Right atrium auricular region (tissue), 2 donors: ENCODE measurements around the gene IGSF9B. TPM values are rescaled to one million over a fixed set of nuclear protein-coding genes. Genes with fewer than 3 reads are reported as not detected.

ENCODE experiments used
- DNase-seq: peaks from one replicate; pipeline ENCODE4 v3.0.0-alpha.2; 2019; ENCODE audit warnings: low spot score
- H3K27ac ChIP-seq, 2 donors: fragments of 200-600 bp; sonication (generic); 1 replicate in 1 of 2; 2 replicates in 1 of 2; pipeline ENCODE4 v1.5.1; 2016 to 2019
- H3K27me3 ChIP-seq, 2 donors: fragments of 200-600 bp; sonication (generic); one replicate each; pipeline versions ENCODE4 v1.5.1 to v1.6.0; 2017 to 2019
- H3K36me3 ChIP-seq: fragments of 200-600 bp; sonication (generic); one replicate; pipeline ENCODE4 v1.5.1; 2016
- H3K4me1 ChIP-seq, 2 donors: fragments of 200-600 bp; sonication (generic); one replicate each; pipeline versions ENCODE4 v1.5.1 to v1.6.0; 2017 to 2019
- H3K4me3 ChIP-seq, 2 donors: fragments of 200-600 bp; sonication (generic); 1 replicate in 1 of 2; 2 replicates in 1 of 2; pipeline ENCODE4 v1.5.1; 2017 to 2019; ENCODE audit warnings: mild to moderate bottlenecking in 1 of 2, moderate library complexity in 1 of 2
- H3K9me3 ChIP-seq, 2 donors: fragments of 200-600 bp; sonication (generic); one replicate each; pipeline ENCODE4 v1.5.1; 2019
- total RNA-seq, 2 donors: library from RNA; depleted of rRNA; stranded (reverse); fragments of >200 nt; gene quantifications; one replicate each; pipeline ENCODE4 v1.1.0, GENCODE V29; 2016
- TF ChIP-seq, protein P1 (sequence below), 2 donors: fragments of 200-600 bp; sonication (generic); IDR thresholded peaks; one replicate each; pipeline ENCODE4 v1.5.1; 2019; ENCODE audit warnings: antibody characterized with exemption in 2 of 2

Gene IGSF9B
- total RNA-seq, 2 donors from 2014 or later, result 17.2 to 32.1 TPM

DNA sequence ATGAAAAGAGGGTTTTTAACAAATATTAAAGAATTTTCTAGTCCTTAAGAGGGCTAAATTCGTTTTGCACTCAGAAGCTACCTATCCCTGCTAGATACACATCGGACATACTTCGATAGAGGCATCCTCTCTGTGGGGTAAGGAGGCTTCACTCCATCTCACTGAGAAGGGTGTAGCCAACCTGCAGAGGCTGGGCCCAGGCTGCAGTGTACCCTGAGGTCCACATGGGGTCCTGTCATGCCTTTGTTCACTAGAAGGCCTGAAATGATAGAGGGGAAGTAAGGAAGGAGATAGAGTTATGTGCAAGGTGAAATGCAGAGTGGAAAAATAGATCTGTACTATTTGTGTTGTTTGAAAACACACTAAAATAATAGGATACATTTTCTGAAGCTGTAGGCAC, 45.6 kb downstream of the IGSF9B start:
- Histone ChIP-seq H3K4me3 (no peak overlapping the region), H3K36me3 (peaks cover 68% of the 10 kb centered on the region), H3K9me3 (no peaks in the 10 kb centered on the region), H3K4me1 (no peaks in the 10 kb centered on the region), H3K27me3 (no peaks in the 10 kb centered on the region), H3K27ac (no peak overlapping the region)
- DNase-seq, result no peak
- TF ChIP-seq, protein P1, sequence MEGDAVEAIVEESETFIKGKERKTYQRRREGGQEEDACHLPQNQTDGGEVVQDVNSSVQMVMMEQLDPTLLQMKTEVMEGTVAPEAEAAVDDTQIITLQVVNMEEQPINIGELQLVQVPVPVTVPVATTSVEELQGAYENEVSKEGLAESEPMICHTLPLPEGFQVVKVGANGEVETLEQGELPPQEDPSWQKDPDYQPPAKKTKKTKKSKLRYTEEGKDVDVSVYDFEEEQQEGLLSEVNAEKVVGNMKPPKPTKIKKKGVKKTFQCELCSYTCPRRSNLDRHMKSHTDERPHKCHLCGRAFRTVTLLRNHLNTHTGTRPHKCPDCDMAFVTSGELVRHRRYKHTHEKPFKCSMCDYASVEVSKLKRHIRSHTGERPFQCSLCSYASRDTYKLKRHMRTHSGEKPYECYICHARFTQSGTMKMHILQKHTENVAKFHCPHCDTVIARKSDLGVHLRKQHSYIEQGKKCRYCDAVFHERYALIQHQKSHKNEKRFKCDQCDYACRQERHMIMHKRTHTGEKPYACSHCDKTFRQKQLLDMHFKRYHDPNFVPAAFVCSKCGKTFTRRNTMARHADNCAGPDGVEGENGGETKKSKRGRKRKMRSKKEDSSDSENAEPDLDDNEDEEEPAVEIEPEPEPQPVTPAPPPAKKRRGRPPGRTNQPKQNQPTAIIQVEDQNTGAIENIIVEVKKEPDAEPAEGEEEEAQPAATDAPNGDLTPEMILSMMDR (IDR thresholded peaks at IDR 0.05), result no peak

DNA sequence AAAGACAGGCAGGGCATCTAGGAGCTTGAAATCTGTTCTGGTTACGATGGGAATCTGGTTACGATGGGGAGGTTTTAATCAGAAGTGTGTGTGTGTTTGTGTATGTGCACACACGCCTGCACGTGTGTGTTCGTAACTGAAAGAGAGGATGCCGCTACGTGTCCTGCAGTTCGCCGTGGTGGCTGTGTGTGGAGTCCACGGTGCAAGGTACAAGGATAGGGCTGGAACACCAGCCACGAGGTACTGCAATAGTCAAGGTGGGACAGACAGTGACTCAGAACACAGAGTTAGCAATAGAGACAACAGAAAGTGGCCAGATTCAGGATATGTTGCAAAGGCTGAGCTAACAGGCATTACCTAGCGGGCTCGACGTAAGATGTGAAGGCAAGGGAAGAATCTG, 46.7 kb downstream of the IGSF9B start:
- no peaks in the 10 kb centered on the region for H3K27me3 ChIP-seq
- TF ChIP-seq, protein P1 (IDR thresholded peaks at IDR 0.05), result no peak
- no peaks in the 10 kb centered on the region for H3K4me1 ChIP-seq
- H3K9me3 ChIP-seq, result no peaks in the 10 kb centered on the region
- peaks cover 60% of the 10 kb centered on the region for H3K36me3 ChIP-seq
- no peak overlapping the region for H3K27ac ChIP-seq
- H3K4me3 ChIP-seq, result no peak overlapping the region
- DNase-seq, result no peak

DNA sequence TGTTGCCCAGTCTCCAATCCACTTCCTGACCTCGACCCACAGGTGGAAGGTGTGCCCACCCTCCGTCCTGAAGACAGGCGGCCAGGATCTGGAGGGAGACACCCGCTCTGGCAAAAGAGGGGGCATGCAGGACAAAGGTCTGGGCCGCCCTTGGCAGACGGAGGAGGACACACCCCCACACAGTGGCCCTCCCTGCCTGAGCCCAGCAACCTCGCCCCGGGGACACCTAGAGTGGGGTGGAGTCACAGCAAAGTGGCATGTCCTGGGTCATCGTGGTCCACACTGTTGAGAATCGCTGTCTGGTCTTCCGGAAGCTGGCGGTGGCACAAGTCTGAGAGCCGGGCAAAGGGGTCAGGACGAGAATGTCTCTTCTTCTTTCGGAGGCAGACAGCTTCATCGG, 47.9 kb downstream of the IGSF9B start:
- DNase-seq, result no peak
- Histone ChIP-seq H3K4me1 (no peaks in the 10 kb centered on the region), H3K36me3 (peaks cover 48% of the 10 kb centered on the region), H3K9me3 (no peaks in the 10 kb centered on the region), H3K27me3 (no peaks in the 10 kb centered on the region), H3K4me3 (no peak overlapping the region), H3K27ac (no peak overlapping the region)
- TF ChIP-seq, protein P1 (IDR thresholded peaks at IDR 0.05), result no peak

DNA sequence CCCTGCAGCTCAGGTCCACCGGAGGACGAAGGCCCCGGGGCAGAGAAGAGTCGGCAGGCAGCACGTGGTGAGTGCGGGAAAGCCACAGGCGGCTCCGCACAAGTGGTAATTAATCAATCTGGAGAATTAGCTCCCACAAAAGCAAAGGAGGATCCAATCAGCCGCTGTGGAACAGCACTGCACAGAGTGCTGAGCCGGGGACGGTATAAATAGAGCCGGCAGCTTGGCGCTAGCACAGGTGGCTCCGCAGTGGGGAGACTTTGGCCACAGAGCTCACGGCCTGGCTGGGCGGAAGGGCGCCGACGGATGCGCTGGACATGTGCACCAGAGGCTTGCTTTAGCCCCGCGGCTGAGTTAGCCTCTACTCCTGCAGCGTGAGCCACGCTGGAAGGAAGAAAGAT, 48.9 kb downstream of the IGSF9B start:
- Histone ChIP-seq H3K27me3 (no peaks in the 10 kb centered on the region), H3K36me3 (peaks cover 38% of the 10 kb centered on the region), H3K4me1 (no peaks in the 10 kb centered on the region), H3K4me3 (no peak overlapping the region), H3K27ac (no peak overlapping the region), H3K9me3 (no peaks in the 10 kb centered on the region)
- no peak for DNase-seq
- TF ChIP-seq, protein P1 (IDR thresholded peaks at IDR 0.05), result no peak

DNA sequence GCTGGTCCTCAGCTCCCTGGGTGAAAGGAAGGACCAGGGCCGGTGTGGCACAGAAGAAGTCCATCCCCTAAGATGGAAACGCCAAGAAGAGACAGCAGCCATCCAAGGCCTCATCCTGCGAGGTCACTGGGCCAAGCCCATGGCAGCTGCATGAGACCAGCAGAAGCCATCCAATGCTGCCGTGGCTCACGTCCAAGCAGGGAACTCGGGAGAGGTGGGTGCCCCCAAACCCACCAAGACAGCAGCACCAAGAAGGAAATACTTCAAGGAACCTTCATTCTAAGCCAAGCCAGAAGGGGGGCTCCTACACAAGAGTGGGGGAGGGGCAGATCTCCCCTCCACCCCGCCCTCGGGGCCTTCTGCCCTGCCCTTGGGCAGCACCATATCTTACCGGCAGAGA, 49.6 kb downstream of the IGSF9B start:
- H3K4me1 ChIP-seq, result no peaks in the 10 kb centered on the region
- no peak for DNase-seq
- no peaks in the 10 kb centered on the region for H3K27me3 ChIP-seq
- H3K4me3 ChIP-seq, result no peak overlapping the region
- peaks cover 38% of the 10 kb centered on the region for H3K36me3 ChIP-seq
- TF ChIP-seq, protein P1 (IDR thresholded peaks at IDR 0.05), result no peak
- no peak overlapping the region for H3K27ac ChIP-seq
- H3K9me3 ChIP-seq, result no peaks in the 10 kb centered on the region

DNA sequence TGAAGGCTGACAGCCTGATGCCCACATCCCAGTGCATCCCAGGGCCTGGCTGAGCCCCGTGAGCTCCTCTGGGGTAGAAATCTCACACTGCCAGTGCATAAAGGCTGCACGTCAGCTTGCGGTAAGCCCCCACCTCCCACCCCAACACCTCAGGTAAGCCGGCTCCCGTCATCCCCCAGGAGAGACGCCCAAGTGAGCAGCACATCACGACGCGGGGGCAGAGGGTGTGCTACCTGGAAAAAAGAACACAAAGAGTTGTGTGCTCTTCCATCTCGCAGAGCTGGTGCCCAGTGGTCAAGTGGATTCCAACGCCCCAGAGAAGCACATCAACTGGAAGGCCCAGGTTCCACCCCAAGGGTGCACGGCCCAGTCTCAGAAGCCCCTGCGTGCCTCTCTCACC, 50.0 kb downstream of the IGSF9B start:
- Histone ChIP-seq H3K36me3 (peaks cover 38% of the 10 kb centered on the region), H3K4me1 (no peaks in the 10 kb centered on the region), H3K27ac (no peak overlapping the region), H3K9me3 (no peaks in the 10 kb centered on the region), H3K27me3 (no peaks in the 10 kb centered on the region), H3K4me3 (no peak overlapping the region)
- TF ChIP-seq, protein P1 (IDR thresholded peaks at IDR 0.05), result no peak
- no peak for DNase-seq
